Thyroid gland (tissue), 4 donors: ENCODE measurements around the gene KRTAP4-5.
"Not testable (repeated sequence)": the region's sequence is repeated elsewhere in the genome, so short reads cannot be mapped to it uniquely, and the experiment has no call there.

Experiments
- POLR2A ChIP-seq, 2 donors: fragments of 450-650 bp; IDR thresholded peaks; one replicate each; pipeline ENCODE4 v1.6.1; 2017; ENCODE audit warnings: antibody characterized with exemption in 2 of 2, mild to moderate bottlenecking in 2 of 2, moderate library complexity in 1 of 2
- TF ChIP-seq, protein P1 (sequence below), 6 experiments: fragments of 200-600 bp in 3 of 6; fragments of 450-650 bp in 3 of 6; sonication (generic) in 3 of 6; IDR thresholded peaks; one replicate each; pipeline ENCODE4 v1.5.1; 2016 to 2019; ENCODE audit warnings: antibody characterized with exemption in 6 of 6, mild to moderate bottlenecking in 2 of 6, inconsistent platforms in 1 of 6, moderate library complexity in 1 of 6

DNA sequence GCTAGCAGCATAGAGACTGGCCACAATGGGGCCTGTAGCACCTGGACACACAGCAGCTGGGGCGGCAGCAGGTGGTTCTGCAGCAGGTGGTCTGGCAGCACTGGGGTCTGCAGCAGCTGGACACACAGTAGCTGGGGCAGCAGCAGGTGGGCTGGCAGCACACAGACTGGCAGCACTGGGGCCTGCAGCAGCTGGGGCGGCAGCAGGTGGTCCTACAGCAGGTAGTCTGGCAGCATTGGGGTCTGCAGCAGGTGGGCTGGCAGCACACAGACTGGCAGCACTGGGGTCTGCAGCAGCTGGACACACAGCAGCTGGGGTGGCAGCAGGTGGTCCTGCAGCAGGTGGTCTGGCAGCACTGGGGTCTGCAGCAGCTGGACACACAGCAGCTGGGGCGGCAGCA lies 10.6 kb upstream of the KRTAP4-5 start:
- TF ChIP-seq, protein P1, sequence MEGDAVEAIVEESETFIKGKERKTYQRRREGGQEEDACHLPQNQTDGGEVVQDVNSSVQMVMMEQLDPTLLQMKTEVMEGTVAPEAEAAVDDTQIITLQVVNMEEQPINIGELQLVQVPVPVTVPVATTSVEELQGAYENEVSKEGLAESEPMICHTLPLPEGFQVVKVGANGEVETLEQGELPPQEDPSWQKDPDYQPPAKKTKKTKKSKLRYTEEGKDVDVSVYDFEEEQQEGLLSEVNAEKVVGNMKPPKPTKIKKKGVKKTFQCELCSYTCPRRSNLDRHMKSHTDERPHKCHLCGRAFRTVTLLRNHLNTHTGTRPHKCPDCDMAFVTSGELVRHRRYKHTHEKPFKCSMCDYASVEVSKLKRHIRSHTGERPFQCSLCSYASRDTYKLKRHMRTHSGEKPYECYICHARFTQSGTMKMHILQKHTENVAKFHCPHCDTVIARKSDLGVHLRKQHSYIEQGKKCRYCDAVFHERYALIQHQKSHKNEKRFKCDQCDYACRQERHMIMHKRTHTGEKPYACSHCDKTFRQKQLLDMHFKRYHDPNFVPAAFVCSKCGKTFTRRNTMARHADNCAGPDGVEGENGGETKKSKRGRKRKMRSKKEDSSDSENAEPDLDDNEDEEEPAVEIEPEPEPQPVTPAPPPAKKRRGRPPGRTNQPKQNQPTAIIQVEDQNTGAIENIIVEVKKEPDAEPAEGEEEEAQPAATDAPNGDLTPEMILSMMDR (IDR thresholded peaks at IDR 0.05) = not testable (repeated sequence)
- not testable (repeated sequence) for TF ChIP-seq POLR2A (IDR thresholded peaks at IDR 0.05)
